CD4-positive, alpha-beta T cell treated with Interleukin-2 at 100 ng/mL for 4 hours (primary cell): ENCODE data around the gene XPNPEP3.
"Not testable (repeated sequence)": the region's sequence is repeated elsewhere in the genome, so short reads cannot be mapped to it uniquely, and the experiment has no call there.

Experiments
- DNase-seq: peaks from one replicate; pipeline ENCODE4 v3.0.0-alpha.2; 2020; ENCODE audit warnings: low spot score

XPNPEP3 gene

DNA sequence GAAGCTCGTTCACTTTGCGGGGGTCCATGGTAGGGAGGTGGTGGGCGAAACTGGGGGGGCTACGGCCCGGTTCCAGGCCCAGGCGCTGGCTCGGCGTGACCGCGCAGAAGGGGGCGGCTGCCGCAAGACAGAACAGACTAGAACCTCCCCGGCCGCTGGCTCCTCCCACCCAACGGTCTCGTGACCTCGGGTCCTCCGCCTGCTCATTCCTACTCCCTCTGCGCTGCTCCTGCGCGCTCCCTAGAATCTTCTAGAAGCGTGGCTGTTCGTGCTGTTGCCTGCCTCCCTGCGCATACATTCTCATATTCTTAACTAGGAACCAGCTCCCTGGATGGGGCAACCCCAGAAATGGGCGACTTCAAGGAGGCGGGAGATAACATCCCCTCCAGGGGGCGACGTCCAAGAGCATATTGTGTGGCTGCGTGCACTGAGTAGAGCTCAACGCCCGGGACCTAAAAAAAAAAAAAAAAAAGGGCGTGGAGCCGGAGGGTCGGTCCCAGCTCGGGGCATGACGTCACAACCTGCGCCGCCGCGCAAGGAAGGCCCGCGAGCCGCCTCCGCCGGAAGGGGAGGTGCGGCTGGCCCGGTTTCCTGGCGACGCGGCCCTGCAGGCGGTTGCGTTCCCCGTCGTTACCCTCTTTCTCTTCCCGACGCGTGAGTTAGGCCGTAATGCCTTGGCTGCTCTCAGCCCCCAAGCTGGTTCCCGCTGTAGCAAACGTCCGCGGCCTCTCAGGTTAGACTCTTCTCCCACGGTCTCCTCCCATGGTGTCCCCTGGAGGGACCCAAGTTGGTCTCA is at the start of gene XPNPEP3, which contains the start of gene ST13:
Gene XPNPEP3, plus strand, starts transcription at position 636 of the 796 bp plus-strand sequence. Its CDS starts 34 bp downstream, at position 670.
Gene ST13, minus strand, starts transcription at position 127 of the 796 bp plus-strand sequence. Its CDS starts 99 bp downstream, at position 28.
- peak; percentile 97 for DNase-seq

- no peak for DNase-seq
These were observed 48.7 kb upstream of the XPNPEP3 start for GRCh38 chr22:40808018-40808841.

DNA sequence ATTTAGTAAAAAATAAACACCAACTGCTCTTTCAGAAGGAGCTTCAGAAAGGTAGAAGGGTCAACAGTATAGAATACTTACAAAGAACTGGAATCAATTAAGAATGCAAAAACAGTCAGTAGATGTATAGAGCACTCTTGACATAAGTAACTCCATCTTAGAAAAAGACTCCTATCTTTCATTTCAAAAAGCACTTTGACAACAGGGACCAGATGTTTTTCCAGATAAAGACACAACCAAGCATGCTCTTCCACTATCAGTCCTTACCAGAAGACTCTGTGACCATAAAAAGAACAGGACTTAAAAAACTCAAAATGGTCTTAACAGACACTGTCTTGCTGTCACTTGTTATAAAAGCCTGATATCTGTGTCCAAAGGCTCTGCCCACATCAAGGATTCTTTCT is 43.0 kb upstream of the XPNPEP3 start:
- no peak for DNase-seq

DNA sequence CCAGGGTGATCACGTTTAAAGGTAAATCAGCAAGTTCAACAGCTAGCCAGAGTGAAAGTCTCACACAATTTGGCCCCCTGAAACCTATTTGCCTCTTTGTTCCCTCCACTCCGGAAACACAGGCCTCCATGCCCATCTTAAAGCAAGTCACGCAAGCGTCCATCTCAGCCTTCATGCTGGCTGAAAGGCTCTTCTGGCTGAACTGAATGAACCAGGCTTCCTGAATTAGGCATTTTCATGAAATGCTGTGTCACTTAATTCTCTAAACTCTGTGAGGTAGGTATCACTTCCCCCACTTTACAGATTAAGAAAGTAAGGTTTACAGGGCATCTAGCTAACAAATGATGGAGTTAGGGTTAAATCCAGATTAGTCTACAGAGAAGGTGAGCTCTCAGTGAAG is 39.2 kb upstream of the XPNPEP3 start:
- DNase-seq, result no peak

DNA sequence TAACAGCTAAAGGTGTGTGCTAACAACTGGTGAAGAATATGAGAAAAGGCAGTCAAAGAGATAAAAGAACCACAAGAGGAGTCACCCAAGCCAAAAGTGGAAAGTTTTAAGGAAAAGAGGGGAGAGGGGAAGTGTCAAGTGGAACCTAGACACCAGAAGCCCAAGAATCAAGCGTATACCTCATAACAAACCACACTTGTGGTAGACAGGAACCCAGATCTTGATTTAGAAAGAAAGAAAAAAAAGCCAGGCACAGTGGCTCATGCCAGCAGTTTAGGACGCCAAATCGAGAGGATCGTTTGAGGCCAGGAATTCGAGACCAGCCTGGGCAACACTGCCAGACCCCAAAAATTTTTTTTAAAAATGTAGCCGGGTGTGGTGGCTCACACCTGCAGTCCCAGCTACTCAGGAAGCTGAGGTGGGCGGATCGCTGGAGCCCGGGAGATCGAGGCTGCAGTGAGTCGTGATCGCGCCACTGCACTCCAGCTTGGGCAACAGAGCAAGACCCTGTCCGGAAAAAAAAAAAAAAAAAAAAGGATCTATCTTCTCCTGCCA is 38.7 kb upstream of the XPNPEP3 start:
- peak; percentile 6 for DNase-seq

DNA sequence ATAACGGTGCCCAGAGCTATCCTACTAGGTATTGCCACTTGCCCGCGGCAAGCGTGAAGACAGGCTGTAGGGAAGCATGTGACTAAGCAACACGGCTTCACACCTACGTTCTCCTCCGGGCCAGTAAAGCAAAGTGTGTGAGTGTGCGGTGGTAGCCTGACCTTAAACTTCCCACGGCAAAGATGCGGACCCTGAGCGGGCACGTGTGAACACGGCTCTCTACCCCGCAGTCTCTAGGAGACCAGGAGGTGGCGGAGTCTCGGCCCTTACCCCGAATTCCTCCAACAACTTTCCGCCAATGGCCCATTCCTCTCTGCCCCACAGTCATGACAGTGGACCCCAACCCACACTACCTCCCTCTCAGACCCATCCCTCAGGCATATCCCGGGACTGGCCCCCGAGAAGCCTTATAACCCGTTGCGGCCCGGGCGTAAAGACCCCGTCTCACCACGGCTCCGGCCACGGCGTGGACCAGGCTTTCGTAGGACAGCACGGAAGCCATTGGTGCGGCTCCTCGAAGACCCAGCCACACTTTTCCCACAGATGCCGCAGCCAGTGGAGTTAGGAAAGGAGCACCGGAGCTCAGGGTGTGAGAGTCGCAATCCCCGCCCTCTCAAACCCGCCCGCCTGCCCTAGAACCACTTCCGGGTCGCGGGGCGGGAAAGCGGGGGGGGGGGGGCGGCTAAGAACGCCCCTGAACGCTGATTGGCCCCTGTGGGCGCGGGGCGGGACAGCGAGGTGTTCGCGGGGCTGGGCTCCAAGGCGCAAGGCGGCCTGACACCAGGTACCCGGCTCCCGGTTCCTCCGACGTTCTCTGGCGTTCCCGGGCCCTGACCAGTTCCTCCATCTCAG is 38.0 kb upstream of the XPNPEP3 start, which contains the start of gene SLC25A17:
Gene SLC25A17, minus strand, starts transcription at position 600 of the 852 bp plus-strand sequence. Its CDS starts 98 bp downstream, at position 502.
- peak; percentile 86 for DNase-seq

GRCh38 chr22:40819599-40820140 is 37.3 kb upstream of the XPNPEP3 start:
- no peak for DNase-seq

GRCh38 chr22:40823426-40823825 is 33.5 kb upstream of the XPNPEP3 start:
- DNase-seq, result no peak

- DNase-seq, result not testable (repeated sequence)
These were observed 30.7 kb upstream of the XPNPEP3 start for GRCh38 chr22:40826292-40826691.

DNA sequence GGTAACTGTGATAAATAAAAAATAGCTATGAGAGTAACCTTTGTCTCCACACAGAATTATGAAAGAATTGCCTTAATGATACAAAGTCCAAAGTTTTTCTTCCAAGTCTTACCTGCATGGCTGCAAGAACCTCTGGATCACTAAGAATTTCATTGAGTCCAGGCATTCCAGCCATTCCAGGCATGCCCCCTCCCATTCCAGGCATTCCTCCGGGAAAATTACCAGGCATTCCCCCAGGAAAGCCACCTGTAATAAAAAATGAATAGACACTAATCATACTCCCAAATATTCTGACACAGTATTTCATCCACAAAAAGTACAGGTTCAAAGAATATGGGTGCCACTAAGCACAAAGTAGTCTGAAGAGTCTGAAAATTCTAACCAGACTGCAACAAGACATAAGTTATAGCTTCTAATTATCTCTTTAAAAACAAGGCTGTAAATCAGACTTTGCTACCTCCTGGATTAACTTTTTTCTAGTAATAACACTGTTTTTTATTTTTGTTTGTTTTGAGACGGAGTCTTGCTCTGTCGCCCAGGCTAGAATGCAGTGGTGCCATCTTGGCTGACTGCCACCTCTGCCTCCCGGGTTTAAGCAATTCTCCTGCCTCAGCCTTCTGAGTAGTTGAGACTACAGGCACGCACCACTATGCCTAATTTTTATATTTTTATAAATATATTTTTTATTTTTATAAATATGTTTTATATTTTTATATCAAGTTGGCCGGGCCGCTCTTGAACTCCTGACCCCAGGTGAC is 29.8 kb upstream of the XPNPEP3 start:
- DNase-seq, result no peak

- DNase-seq, result no peak
These were observed 27.8 kb upstream of the XPNPEP3 start for GRCh38 chr22:40829131-40829530.

DNA sequence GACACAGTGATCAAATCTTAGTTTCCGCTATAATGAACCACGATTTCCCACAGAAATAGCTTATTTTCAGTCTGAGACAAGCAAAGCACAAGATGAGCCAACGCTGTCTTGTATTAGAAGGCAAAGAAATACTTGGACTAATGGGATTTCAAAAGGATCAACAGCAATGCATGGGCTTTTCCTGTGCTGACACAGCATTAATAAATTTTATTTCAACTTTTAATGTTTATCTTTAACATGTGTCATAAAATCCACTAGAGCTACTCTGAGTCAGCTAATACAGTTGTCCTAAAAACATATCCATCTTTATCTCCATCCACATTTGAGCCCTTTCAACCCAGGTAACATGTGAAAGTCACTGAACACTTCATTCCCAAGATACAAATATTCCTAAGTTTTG is 22.3 kb upstream of the XPNPEP3 start:
- DNase-seq, result no peak

DNA sequence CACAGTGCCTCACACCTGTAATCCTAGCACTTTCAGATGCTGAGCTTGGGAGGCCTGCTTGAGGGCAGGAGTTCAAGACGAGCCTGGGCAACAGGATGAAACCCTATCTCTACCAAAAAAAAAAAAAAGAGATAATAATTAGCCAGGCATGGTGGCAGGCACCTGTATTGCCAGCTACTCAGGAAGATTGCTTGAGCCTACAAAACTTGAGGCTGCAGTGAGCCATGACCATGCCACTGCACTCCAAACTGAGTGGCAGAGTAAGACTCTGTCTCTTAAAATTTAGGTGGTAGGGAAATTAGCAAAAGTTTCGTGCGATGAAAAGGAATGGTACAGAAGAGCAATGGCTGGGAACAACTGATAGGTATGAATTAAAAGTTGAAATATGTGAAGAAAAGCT is 18.5 kb upstream of the XPNPEP3 start:
- no peak for DNase-seq

DNA sequence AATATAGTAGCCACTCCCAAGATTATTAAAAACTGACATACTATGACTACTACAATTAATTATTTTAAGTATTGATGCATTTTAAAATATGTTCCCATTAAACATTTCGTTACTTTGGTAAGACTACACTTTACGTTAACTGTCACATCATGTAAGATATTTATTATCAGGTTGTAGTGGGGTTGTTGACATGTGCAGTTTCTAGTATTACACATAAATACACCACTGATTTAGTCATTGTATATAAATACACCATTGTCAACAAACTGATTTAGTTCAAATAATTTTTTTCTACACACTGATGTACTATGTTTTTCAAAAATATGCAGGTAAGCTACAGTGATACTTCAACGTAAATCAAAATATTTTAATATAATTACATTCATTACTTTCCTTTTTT is 12.0 kb upstream of the XPNPEP3 start:
- no peak for DNase-seq

- not testable (repeated sequence) for DNase-seq
These were observed 11.1 kb upstream of the XPNPEP3 start for GRCh38 chr22:40845816-40846215.

- no peak for DNase-seq
These were observed 3.6 kb upstream of the XPNPEP3 start for GRCh38 chr22:40853333-40853732.

- no peak for DNase-seq
These were observed 3.0 kb upstream of the XPNPEP3 start for GRCh38 chr22:40853961-40854360.

DNA sequence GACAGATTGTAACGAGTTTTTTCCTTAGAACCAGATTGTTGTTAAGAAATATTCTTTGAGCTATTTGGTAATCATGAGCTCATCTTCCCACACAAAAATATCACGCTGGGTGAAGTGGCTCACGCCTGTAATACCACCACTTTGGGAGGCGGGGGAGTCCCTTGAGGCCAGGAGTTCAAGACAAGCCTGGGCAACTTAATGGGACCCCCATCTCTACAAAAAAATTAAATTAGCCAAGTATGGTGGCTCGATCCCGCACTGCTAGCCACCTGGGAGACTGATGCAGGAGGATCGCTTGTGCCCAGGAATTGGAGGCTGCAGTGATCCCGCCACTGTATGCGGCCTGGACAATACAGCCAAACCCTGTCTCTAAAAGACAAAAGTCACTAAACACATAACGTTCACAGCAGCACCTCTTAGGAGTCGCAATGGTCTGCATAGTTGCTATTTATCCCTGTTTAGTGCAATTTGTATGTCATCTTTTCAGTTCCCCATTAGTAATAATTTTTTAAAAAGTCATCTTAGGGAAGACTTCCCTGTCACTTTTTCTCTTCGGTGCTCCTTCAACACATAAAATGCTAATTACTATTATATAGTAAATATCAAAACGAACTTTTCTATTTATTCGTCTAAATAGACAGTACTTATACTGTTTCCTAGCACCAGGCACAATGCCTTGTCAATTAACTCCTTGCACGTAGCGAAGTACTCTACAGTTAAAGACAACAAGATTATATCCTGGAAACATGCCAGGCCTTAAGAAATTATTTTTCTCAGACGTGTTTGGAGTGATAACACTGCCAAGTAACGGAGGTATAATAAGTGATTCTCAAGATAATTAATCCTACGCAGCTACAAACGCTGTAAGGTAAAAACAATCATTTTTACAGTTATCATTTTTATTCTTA is 1.6 kb upstream of the XPNPEP3 start:
- DNase-seq, result peak; percentile 3

DNA sequence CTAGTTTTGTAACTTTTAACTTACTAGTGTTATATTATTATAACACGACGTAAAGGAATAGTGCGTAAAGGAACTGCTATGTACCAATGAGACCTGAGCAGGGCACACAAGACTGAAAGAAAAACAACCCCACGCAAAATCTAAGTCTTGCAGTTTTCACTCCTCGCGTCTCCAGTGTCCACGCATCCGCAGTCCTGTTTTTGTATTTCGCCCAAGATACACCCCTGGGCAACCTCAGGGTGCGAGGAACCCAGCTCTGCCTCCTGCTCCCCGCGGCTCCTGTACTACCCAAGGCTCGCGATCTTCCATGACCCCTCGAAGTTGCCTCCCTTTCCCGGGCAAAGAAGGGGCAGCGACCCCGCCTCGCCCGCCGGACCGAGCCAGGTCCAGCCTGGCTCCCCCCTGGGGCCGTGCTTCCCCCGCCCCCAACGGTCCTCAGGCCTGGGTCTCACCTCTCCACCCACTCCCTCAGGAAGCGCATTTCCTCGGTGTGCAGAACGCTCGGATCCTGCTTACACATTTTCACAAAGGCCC is 902 bp upstream of the XPNPEP3 start:
- peak; percentile 17 for DNase-seq
